Smooth muscle cell (in vitro differentiated cells): ENCODE results near the gene IL19. TPM values are rescaled to one million over a fixed set of nuclear protein-coding genes. Genes with fewer than 3 reads are reported as not detected.

ENCODE experiments used
- DNase-seq: peaks from one replicate; lab custom pipeline; 2025; ENCODE audit not compliant: unreplicated experiment; lab: John Stamatoyannopoulos, UW
- H2AFZ ChIP-seq: fragments of 200-600 bp; sonication (generic); 2 replicates; pipeline ENCODE4 v1.6.0; 2016; ENCODE audit warnings: antibody characterized with exemption, low read depth, mild to moderate bottlenecking
- H3F3A ChIP-seq: fragments of 200-600 bp; sonication (generic); 2 replicates; pipeline ENCODE4 v1.6.0; 2017; ENCODE audit warnings: antibody characterized with exemption, low read depth
- H3K27ac ChIP-seq: fragments of 200-600 bp; sonication (generic); 2 replicates; pipeline ENCODE4 v1.5.1; 2016; ENCODE audit warnings: low read depth, mild to moderate bottlenecking
- H3K27me3 ChIP-seq: fragments of 200-600 bp; sonication (generic); 2 replicates; pipeline ENCODE4 v1.6.1; 2016; ENCODE audit warnings: low read depth, mild to moderate bottlenecking
- H3K36me3 ChIP-seq: fragments of 200-600 bp; sonication (generic); 2 replicates; pipeline ENCODE4 v1.5.1; 2016; ENCODE audit warnings: low read depth
- H3K4me1 ChIP-seq: fragments of 200-600 bp; sonication (generic); 2 replicates; pipeline ENCODE4 v1.5.1; 2016; ENCODE audit warnings: low read depth
- H3K4me2 ChIP-seq: fragments of 200-600 bp; sonication (generic); 2 replicates; pipeline ENCODE4 v1.6.0; 2016; ENCODE audit warnings: mild to moderate bottlenecking
- H3K4me3 ChIP-seq: fragments of 200-600 bp; sonication (generic); 2 replicates; pipeline ENCODE4 v1.5.1; 2016; ENCODE audit warnings: mild to moderate bottlenecking
- H3K79me2 ChIP-seq: fragments of 200-600 bp; sonication (generic); 2 replicates; pipeline ENCODE4 v1.6.0; 2016; ENCODE audit warnings: low read depth, mild to moderate bottlenecking
- H3K9ac ChIP-seq: fragments of 200-600 bp; sonication (generic); 2 replicates; pipeline ENCODE4 v1.6.0; 2016; ENCODE audit warnings: low read depth
- H3K9me3 ChIP-seq: fragments of 200-600 bp; sonication (generic); replicated peaks from 2 replicates; pipeline ENCODE4 v1.5.1; 2016; ENCODE audit warnings: low read depth
- H4K20me1 ChIP-seq: fragments of 200-600 bp; sonication (generic); 2 replicates; pipeline ENCODE4 v1.6.0; 2016; ENCODE audit warnings: low read depth
- WGBS: methylation state at CpG from one replicate; pipeline ENCODE4 v1.1.7; 2016; ENCODE audit warnings: low lambda C conversion rate; 5-methylcytosine and 5-hydroxymethylcytosine counted together
- polyA plus RNA-seq: library from polyadenylated mRNA; unstranded; fragments of >200 nt; fragmentation: Nextera tagmentation; extraction: Ambion mirVana; gene quantifications from 2 replicates; pipeline ENCODE4 v1.2.1, GENCODE V29; 2016
- total RNA-seq: library from RNA; depleted of rRNA; stranded (reverse); fragments of >200 nt; gene quantifications from 2 replicates; pipeline ENCODE4 v1.2.3, GENCODE V29; 2014
- TF ChIP-seq, protein P1 (sequence below): fragments of 200-600 bp; sonication (generic); IDR thresholded peaks from 2 replicates; pipeline ENCODE4 v1.5.1; 2017; ENCODE audit warnings: borderline replicate concordance, mild to moderate bottlenecking, antibody characterized with exemption; ENCODE audit not compliant: insufficient read depth, poor library complexity, severe bottlenecking

IL19 gene
- total and polyA plus RNA-seq, 2 experiments from 2014 or later = 0.35 TPM; not detected in 1

DNA sequence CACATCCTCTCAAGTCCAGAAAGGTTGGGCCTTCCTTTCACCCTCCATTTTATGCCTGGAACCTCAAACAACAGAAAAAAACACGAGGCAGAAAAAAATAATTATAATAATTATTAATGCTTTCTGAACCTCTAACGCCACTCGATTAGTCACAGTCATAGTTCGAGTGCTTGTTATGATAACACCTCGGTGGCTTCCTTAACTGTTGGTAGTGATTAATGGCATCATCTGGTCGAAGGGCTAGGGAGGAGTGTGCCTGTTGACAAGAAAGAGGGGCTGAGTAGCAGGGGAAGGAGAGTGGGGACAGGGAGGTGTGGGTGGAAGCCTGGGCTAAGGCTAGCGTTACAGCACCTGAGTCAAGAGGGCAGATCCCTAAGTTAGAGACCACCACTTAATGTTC, 23.0 kb downstream of the IL19 start:
- H3F3A ChIP-seq = peaks cover 8% of the 10 kb centered on the region
- 49% methylated on average over 7 of the region's 7 CpGs for WGBS
- H3K79me2 ChIP-seq = no peaks in the 10 kb centered on the region
- H3K9ac ChIP-seq = no peak overlapping the region
- no peak overlapping the region for H2AFZ ChIP-seq
- H3K9me3 ChIP-seq = no peaks in the 10 kb centered on the region
- TF ChIP-seq, protein P1, sequence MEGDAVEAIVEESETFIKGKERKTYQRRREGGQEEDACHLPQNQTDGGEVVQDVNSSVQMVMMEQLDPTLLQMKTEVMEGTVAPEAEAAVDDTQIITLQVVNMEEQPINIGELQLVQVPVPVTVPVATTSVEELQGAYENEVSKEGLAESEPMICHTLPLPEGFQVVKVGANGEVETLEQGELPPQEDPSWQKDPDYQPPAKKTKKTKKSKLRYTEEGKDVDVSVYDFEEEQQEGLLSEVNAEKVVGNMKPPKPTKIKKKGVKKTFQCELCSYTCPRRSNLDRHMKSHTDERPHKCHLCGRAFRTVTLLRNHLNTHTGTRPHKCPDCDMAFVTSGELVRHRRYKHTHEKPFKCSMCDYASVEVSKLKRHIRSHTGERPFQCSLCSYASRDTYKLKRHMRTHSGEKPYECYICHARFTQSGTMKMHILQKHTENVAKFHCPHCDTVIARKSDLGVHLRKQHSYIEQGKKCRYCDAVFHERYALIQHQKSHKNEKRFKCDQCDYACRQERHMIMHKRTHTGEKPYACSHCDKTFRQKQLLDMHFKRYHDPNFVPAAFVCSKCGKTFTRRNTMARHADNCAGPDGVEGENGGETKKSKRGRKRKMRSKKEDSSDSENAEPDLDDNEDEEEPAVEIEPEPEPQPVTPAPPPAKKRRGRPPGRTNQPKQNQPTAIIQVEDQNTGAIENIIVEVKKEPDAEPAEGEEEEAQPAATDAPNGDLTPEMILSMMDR = no peak
- peak overlapping the region; percentile 87 for H3K27ac ChIP-seq
- peak overlapping the region; percentile 69 for H3K4me2 ChIP-seq
- no peak for DNase-seq
- peaks cover 3% of the 10 kb centered on the region for H3K4me1 ChIP-seq
- no peaks in the 10 kb centered on the region for H3K27me3 ChIP-seq
- no peaks in the 10 kb centered on the region for H3K36me3 ChIP-seq
- H3K4me3 ChIP-seq = no peak overlapping the region
- no peaks in the 10 kb centered on the region for H4K20me1 ChIP-seq

GRCh38 chr1:206794294-206794908, 23.8 kb downstream of the IL19 start:
- Histone ChIP-seq H3K27me3 (no peaks in the 10 kb centered on the region), H3K27ac (no peak overlapping the region), H3K36me3 (no peaks in the 10 kb centered on the region), H3K4me2 (no peak overlapping the region), H3K79me2 (no peaks in the 10 kb centered on the region), H3F3A (peaks cover 8% of the 10 kb centered on the region), H3K4me3 (no peak overlapping the region), H2AFZ (no peak overlapping the region), H3K9ac (no peak overlapping the region), H3K9me3 (no peaks in the 10 kb centered on the region), H3K4me1 (peaks cover 3% of the 10 kb centered on the region), H4K20me1 (no peaks in the 10 kb centered on the region)
- 97% methylated on average over 11 of the region's 11 CpGs for WGBS
- DNase-seq = no peak
- TF ChIP-seq, protein P1 = no peak

GRCh38 chr1:206796116-206796515, 25.5 kb downstream of the IL19 start:
- Histone ChIP-seq H2AFZ (no peak overlapping the region), H3K4me1 (peaks cover 3% of the 10 kb centered on the region), H4K20me1 (no peaks in the 10 kb centered on the region), H3K4me2 (no peak overlapping the region), H3K4me3 (no peak overlapping the region), H3K36me3 (no peaks in the 10 kb centered on the region), H3K9me3 (no peaks in the 10 kb centered on the region), H3K9ac (no peak overlapping the region), H3K27ac (no peak overlapping the region), H3K79me2 (no peaks in the 10 kb centered on the region), H3F3A (peaks cover 8% of the 10 kb centered on the region), H3K27me3 (no peaks in the 10 kb centered on the region)
- WGBS = 64% methylated on average over 3 of the region's 3 CpGs
- no peak for DNase-seq
- TF ChIP-seq, protein P1 = no peak

DNA sequence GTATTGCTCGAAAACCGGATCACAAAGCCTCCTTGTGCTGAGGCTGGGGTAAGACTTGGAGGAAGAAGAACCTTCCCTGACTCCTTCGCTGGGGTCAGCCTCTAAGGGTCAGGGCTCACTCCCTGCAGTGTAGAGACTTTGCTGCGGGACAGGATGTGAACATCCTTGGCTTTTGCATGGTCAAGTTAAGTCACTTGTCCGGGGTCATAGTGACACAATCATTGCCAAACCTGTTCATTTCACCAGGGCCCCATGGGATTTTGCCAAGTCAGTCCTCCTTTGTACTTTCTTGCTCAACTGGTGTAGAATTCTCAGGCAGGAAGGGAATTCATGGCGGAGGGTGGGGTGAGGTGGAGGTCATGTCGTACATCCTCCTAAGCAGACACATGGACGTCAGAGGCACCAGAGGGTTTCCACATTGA, 26.4 kb downstream of the IL19 start:
- 96% methylated on average over 8 of the region's 8 CpGs for WGBS

More for the DNA sequence above, 26.4 kb downstream of the IL19 start:
- H3K27ac ChIP-seq = no peak overlapping the region
- no peaks in the 10 kb centered on the region for H3K79me2 ChIP-seq
- no peak overlapping the region for H2AFZ ChIP-seq
- no peak for DNase-seq
- no peak overlapping the region for H3K9ac ChIP-seq
- peaks cover 7% of the 10 kb centered on the region for H3F3A ChIP-seq
- H3K4me2 ChIP-seq = no peak overlapping the region
- peaks cover 3% of the 10 kb centered on the region for H3K4me1 ChIP-seq
- H3K27me3 ChIP-seq = no peaks in the 10 kb centered on the region
- no peaks in the 10 kb centered on the region for H3K36me3 ChIP-seq
- no peaks in the 10 kb centered on the region for H4K20me1 ChIP-seq
- TF ChIP-seq, protein P1 = no peak
- no peaks in the 10 kb centered on the region for H3K9me3 ChIP-seq
- no peak overlapping the region for H3K4me3 ChIP-seq
